ENCODE data around the gene AMTN. TPM values are rescaled to one million over a fixed set of nuclear protein-coding genes. Genes with fewer than 3 reads are reported as not detected.

AMTN gene
- 1.1 TPM in 1 of 2 replicates, not detected in the other for total RNA-seq (ENCODE audit: low replicate concordance)

GRCh38 chr4:70518269-70518668 lies at the start of gene AMTN:
AMTN (plus strand) TSS chr4:70518569; CDS start chr4:70518778, 209 bp downstream.

GRCh38 chr4:70471897-70472296 lies 46.5 kb upstream of the AMTN start, which contains the start of gene MUC7:
MUC7 (plus strand) TSS chr4:70472197; CDS start chr4:70474022, 1,825 bp downstream.

Other genes starting within 250 kb of the AMTN start
- gene CABS1, start 183.6 kb upstream of the AMTN start, total RNA-seq (ENCODE audit: low replicate concordance), result not detected in 2 replicates
- not detected in 2 replicates for gene SMR3A, start 157.8 kb upstream of the AMTN start, total RNA-seq (ENCODE audit: low replicate concordance)
- not detected in 2 replicates for gene SMR3B, start 135.4 kb upstream of the AMTN start, total RNA-seq (ENCODE audit: low replicate concordance)
- gene OPRPN, start 120.6 kb upstream of the AMTN start, total RNA-seq (ENCODE audit: low replicate concordance), result not detected in 2 replicates
- gene MUC7, start 46.4 kb upstream of the AMTN start, total RNA-seq (ENCODE audit: low replicate concordance), result not detected in 2 replicates
- not detected in 2 replicates for gene AMBN, start 73.7 kb downstream of the AMTN start, total RNA-seq (ENCODE audit: low replicate concordance)
- not detected in 2 replicates for gene ENAM, start 110.2 kb downstream of the AMTN start, total RNA-seq (ENCODE audit: low replicate concordance)
- gene JCHAIN, start 147.9 kb downstream of the AMTN start, total RNA-seq (ENCODE audit: low replicate concordance), result 1.1 TPM in 1 of 2 replicates, not detected in the other
- 17.0 and 20.1 TPM in 2 replicates for gene UTP3, start 170.0 kb downstream of the AMTN start, total RNA-seq (ENCODE audit: low replicate concordance)
- 29.8 and 50.7 TPM in 2 replicates for gene RUFY3, start 203.4 kb downstream of the AMTN start, total RNA-seq (ENCODE audit: low replicate concordance)